NCI-H2196 treated with DMSO at 0.1 percent for 48 hours (cell line): ENCODE measurements around the gene CBLN1.
"Not testable (repeated sequence)": the region's sequence is repeated elsewhere in the genome, so short reads cannot be mapped to it uniquely, and the experiment has no call there.

Source experiments
- DNase-seq: peaks from one replicate; lab custom pipeline; 2025; ENCODE audit not compliant: unreplicated experiment; lab: John Stamatoyannopoulos, UW

Gene CBLN1

DNA sequence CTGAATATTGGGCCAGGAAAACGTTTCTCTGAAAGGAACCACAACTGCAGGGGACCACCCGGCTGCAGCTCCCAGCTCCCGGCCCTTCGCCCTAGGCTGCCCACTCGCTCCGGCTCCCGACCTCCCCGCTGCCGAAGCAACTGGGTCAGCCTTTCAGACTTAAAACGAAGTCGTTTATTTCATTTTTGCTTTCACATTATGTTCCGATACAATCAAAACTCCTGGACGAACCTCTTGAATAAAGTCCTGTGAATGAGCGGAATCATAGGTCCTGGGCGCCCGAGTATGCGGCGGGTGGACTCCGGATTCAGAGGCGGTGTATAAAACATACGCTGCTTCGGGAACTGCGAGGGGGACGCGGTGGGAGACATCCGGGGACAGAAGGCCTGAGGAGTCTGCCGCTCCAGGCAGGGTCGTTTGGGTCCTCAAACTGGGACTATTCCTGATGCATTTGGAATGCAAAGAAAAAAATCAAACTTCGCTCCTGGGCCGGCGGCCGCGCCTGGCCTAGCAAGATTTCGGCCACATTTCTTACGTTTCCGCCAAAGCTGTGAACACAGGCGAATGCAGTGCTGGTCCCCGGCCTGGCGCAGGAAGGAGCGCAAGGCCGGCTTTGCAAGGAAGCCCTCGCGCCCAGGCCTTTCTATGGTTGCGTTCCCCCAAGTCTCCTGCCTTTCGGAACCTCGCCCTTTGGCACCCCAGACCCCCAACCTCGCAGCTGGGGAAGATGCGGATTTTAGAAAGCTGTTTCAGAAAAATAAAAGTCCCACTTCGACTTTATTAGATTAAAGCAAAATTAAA, 3.7 kb downstream of the CBLN1 start:
- DNase-seq, result no peak

GRCh38 chr16:49277386-49277742, 4.3 kb downstream of the CBLN1 start:
- no peak for DNase-seq

DNA sequence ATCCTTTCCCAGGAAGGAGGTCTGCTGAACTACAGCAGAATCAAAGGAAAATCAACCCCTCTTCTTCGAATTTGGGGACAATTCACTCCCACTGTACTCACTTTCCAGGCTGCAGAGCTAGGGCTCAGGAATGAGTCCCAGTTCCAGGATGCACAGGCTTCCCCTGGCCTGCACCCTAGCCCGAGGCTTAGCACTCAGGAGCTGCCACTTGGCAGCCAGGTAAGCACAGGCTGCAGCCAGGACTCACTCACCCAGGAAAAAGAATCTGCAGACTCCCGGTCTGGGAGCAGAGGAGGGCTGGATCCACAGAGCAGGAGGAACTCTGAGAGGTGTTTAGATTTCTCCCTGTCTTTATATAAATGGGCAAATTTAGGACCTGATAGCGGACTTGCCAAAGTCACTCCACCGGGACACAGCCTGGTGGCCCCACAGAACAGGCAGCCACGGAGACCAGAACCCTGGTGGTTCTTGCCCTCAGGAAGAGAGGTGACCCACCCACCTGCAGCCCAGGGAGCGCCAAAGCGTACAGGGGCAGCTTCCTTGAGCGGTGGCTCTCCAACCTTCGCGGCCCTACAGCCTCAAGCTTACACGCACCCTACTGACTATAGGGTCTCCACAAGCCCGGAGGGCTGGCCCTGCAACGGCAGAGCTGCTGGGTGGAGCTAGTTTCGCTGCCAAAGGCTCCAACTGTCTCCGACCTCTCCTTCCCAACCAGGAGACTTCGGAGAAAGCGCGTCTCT, 4.8 kb downstream of the CBLN1 start:
- no peak for DNase-seq

DNA sequence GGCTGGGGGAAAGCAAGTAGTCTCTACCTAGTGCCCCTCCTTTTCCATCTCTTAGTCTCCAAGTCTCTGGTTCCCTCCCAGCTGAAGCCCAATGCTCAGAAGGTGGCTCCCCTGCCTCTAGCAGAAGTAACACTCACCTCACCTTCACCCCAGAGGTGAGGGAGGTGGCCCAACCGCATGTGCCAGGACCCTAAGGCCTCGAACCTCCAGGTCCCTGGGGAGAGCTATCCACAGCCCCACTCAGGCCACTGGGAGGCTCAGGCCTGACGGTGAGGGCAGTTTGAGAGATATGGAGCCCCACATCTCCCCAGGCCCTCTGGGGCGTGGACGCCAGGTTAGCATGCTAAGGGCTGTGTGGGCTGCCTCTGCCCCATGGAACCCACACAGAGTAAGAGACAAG, 5.8 kb downstream of the CBLN1 start:
- DNase-seq, result no peak

GRCh38 chr16:49275050-49275730, 6.4 kb downstream of the CBLN1 start:
- no peak for DNase-seq

GRCh38 chr16:49274591-49274990, 7.0 kb downstream of the CBLN1 start:
- no peak for DNase-seq

DNA sequence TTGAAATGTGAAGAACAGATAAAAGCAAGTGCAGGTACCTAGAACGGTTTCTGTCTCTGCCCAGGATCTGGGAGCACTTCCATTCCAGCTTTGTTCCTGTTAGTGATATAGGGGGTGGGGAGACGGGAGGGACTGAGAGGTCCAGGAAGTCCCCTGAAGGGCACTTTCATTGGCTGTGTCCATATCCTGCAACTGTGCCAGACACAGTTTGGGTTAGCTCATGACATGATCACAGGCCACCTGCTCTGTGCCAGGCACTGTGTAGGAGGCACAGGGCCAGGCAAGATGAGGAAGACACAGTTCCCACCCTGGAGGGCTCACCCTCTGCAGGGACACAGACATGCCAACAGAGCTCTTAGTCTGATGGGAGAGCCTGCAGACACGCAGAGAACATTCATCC, 7.9 kb downstream of the CBLN1 start:
- DNase-seq, result no peak

DNA sequence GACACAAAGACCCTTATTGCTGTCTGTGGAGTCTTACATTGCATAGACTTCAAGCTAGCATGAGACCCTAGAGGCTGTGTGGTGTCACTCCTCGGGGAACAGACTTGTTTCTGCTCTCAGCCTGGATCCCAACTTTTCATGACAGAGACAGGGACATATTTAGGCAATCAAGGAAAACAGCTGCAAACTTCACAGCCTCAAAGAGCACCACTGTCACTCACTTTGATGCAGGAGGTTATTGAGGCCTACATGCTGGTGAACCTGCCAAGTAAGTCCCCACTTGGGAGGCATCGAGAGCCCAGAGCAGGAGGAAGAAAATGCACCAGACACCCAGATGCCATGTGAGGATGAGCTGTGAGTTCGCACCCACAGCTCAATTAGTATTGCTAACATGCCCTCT, 10.3 kb downstream of the CBLN1 start:
- no peak for DNase-seq

- DNase-seq, result no peak
Measured at GRCh38 chr16:49269201-49269600, 12.4 kb downstream of the CBLN1 start.

GRCh38 chr16:49268667-49269066, 13.0 kb downstream of the CBLN1 start:
- no peak for DNase-seq

DNA sequence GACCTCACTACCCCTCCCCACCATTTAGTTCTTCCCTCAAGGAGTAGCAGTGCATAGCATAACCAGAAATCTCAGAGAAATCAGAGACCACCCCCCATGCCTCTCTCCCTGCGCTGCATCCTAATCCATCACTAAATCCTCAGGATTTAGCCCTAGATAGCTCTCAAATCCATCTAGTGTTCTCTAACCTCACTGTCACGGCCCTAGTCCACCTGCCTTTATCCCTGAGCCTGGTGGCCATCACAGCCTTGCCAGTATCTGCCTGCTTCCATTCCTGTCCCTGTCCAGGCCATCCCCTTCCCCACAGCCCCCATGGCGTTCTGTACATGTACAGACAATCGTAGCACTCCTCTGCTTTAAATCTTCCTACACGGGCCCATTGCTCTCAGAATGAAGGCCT, 19.1 kb downstream of the CBLN1 start:
- DNase-seq, result no peak

GRCh38 chr16:49261930-49262329, 19.7 kb downstream of the CBLN1 start:
- no peak for DNase-seq

- no peak for DNase-seq
Measured at GRCh38 chr16:49260956-49261530, 20.6 kb downstream of the CBLN1 start.

- DNase-seq, result no peak
Measured at GRCh38 chr16:49260253-49260652, 21.4 kb downstream of the CBLN1 start.

DNA sequence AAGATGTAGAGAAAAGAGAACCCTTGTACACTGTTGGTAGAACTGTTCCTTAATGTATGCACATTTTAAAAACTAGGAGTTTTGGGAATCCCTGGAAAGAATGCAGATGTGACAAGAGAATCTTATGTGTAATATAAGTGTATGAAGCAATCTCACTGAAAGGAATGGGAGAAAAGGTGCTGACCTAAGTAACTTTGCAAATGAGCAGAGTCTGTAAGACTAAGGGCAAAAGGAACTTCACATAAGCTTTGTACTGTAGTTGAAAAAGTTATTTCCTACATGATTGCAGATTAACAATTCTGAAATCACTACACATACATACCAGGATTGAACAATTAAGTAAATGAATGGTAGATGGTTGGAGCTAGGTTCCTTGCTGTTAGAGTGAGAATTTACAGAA, 22.3 kb downstream of the CBLN1 start:
- DNase-seq, result no peak

- DNase-seq, result no peak
Measured at GRCh38 chr16:49250689-49251088, 30.9 kb downstream of the CBLN1 start.

- no peak for DNase-seq
Measured at GRCh38 chr16:49248227-49248626, 33.4 kb downstream of the CBLN1 start.

- DNase-seq, result no peak
Measured at GRCh38 chr16:49236216-49236615, 45.4 kb downstream of the CBLN1 start.

GRCh38 chr16:49228335-49228734, 53.3 kb downstream of the CBLN1 start:
- not testable (repeated sequence) for DNase-seq
